Endothelial cell of umbilical vein (primary cell): ENCODE measurements around the gene ABTB2.

Source experiments
- POLR2AphosphoS5 ChIP-seq: IDR thresholded peaks from 2 replicates; pipeline ENCODE4 v1.6.1; 2012; ENCODE audit warnings: low read depth, mild to moderate bottlenecking, control low read depth, low read length, moderate library complexity; ENCODE audit not compliant: insufficient read depth
- TF ChIP-seq, protein P1 (sequence below), 2 donors: IDR thresholded peaks; 1 replicate in 1 of 2; 2 replicates in 1 of 2; pipeline ENCODE4 v1.5.1; 2011; ENCODE audit warnings: low read length in 2 of 2, mild to moderate bottlenecking in 2 of 2, moderate library complexity in 2 of 2, control low read depth in 1 of 2, inconsistent platforms in 1 of 2, low read depth in 1 of 2; ENCODE audit not compliant: insufficient read depth in 1 of 2; ENCODE audit errors: extremely low read depth in 1 of 2

DNA sequence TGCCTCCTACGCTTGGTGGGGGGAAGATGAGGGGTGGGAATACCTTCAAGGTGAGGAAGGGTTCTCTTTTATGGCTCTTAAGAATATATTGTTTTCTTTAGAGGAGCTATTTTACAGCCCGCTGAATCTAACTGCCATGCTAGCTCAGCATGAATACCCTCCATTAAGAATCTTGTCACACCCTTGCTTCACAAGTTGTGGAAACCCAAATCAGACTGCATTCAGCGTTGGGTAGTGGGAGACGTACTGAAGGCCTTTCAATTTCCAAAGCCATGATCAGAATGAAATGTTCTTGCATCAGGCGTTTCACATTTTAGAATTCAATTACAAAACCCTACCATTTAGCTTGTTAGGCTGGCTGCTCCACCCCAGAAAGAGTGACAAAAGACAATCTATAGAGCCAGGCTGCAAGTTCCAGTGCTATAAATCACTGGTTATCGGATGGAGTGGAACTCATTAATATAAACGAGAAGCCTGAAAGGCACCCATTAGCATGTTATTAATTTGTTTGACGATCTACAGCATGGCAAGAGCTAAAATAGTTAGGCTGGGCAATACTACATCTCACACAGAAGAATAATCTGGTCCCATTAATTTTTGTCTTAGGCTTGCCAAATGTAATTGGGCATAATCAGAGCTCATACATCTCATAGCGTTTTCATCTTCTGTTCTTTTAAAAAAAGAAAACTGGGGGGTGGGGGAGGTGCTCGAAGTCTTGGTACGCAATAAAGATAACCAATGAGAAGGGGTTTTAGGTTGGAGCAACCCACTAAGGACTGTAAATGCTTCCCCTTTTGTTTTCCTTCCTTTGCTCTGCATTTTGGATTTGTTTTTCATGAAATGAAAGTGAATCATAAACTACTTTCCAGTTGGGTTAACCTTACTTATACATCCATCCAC is 57.5 kb downstream of the ABTB2 start:
- TF ChIP-seq, protein P1, sequence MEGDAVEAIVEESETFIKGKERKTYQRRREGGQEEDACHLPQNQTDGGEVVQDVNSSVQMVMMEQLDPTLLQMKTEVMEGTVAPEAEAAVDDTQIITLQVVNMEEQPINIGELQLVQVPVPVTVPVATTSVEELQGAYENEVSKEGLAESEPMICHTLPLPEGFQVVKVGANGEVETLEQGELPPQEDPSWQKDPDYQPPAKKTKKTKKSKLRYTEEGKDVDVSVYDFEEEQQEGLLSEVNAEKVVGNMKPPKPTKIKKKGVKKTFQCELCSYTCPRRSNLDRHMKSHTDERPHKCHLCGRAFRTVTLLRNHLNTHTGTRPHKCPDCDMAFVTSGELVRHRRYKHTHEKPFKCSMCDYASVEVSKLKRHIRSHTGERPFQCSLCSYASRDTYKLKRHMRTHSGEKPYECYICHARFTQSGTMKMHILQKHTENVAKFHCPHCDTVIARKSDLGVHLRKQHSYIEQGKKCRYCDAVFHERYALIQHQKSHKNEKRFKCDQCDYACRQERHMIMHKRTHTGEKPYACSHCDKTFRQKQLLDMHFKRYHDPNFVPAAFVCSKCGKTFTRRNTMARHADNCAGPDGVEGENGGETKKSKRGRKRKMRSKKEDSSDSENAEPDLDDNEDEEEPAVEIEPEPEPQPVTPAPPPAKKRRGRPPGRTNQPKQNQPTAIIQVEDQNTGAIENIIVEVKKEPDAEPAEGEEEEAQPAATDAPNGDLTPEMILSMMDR (IDR thresholded peaks at IDR 0.05; ENCODE audit: extremely low read depth in 1 of 2, insufficient read depth in 1 of 2, low read depth in 1 of 2, low read length in 2 of 2): no peak
- TF ChIP-seq POLR2AphosphoS5: no peak
